ENCODE measurements around the gene GBX1.

Gene GBX1

DNA sequence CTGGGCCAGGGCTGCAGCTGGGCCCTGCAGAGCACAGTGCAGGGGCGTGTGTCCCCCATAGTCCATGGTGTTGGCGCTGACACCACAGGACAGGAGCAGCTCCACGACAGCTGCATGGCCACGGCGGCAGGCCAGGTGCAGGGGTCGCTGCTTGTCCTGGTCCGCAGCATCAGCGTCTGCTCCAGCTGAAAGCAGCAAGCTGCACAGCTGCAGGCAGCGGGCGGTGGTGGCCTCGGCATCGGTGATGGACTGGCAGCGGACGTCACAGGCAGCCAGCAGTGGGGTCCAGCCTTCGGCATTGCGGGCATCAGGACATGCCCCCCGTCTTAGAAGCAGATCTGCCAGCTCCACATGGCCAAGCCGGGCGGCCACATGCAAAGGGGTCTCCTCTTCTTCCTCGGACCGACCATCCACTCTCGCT, 13.5 kb upstream of the GBX1 start:
- no peak for ATAC-seq

GRCh38 chr7:151179946-151180345, 12.5 kb upstream of the GBX1 start:
- Mint-ChIP-seq H3K9me3 (no peaks in the 10 kb centered on the region), H3K27ac (no peak overlapping the region), H3K27me3 (peaks cover 70% of the 10 kb centered on the region), H3K4me1 (no peaks in the 10 kb centered on the region), H3K4me3 (no peak overlapping the region), H3K36me3 (no peaks in the 10 kb centered on the region)
- ATAC-seq = no peak

More for the DNA sequence above, 13.5 kb upstream of the GBX1 start:
- Mint-ChIP-seq H3K36me3 (no peaks in the 10 kb centered on the region), H3K27me3 (peaks cover 68% of the 10 kb centered on the region), H3K4me3 (no peak overlapping the region), H3K9me3 (no peaks in the 10 kb centered on the region), H3K4me1 (no peaks in the 10 kb centered on the region), H3K27ac (no peak overlapping the region)

- no peaks in the 10 kb centered on the region for H3K4me1 Mint-ChIP-seq
- H3K9me3 Mint-ChIP-seq = no peaks in the 10 kb centered on the region
- peaks cover 74% of the 10 kb centered on the region for H3K27me3 Mint-ChIP-seq
- H3K27ac Mint-ChIP-seq = no peak overlapping the region
- H3K4me3 Mint-ChIP-seq = no peak overlapping the region
- ATAC-seq = no peak
- no peaks in the 10 kb centered on the region for H3K36me3 Mint-ChIP-seq
Observed at GRCh38 chr7:151179287-151179860, 11.9 kb upstream of the GBX1 start.

DNA sequence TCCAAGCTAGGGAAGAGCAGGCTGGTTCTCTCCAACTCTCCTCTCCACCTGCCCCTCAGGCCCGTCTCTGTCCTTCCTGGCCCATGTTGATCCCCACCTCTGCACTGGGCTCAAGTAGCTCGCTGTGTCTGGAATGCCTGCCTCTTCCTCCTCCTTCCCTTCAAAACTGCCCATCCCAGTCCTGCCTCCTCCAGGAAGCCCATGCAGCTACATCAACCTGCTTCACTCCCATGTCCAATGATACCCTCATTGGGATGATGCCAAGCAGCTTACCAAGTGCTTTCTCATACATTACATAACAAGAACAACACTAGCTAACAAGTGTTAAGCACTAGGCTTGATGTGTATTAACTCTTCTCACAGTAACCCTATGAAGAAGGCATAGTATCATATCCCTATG, 11.3 kb upstream of the GBX1 start:
- Mint-ChIP-seq H3K36me3 (no peaks in the 10 kb centered on the region), H3K4me1 (no peaks in the 10 kb centered on the region), H3K27ac (no peak overlapping the region), H3K27me3 (peaks cover 73% of the 10 kb centered on the region), H3K9me3 (no peaks in the 10 kb centered on the region), H3K4me3 (no peak overlapping the region)
- no peak for ATAC-seq

- Mint-ChIP-seq H3K4me3 (no peak overlapping the region), H3K27me3 (peaks cover 75% of the 10 kb centered on the region), H3K4me1 (no peaks in the 10 kb centered on the region), H3K36me3 (no peaks in the 10 kb centered on the region), H3K27ac (no peak overlapping the region), H3K9me3 (no peaks in the 10 kb centered on the region)
- ATAC-seq = no peak
Observed at GRCh38 chr7:151178236-151178635, 10.7 kb upstream of the GBX1 start.

GRCh38 chr7:151177310-151177709, 9.8 kb upstream of the GBX1 start:
- ATAC-seq = no peak
- Mint-ChIP-seq H3K4me3 (no peak overlapping the region), H3K4me1 (peaks cover 7% of the 10 kb centered on the region), H3K9me3 (no peaks in the 10 kb centered on the region), H3K27me3 (peaks cover 82% of the 10 kb centered on the region), H3K36me3 (no peaks in the 10 kb centered on the region), H3K27ac (no peak overlapping the region)

DNA sequence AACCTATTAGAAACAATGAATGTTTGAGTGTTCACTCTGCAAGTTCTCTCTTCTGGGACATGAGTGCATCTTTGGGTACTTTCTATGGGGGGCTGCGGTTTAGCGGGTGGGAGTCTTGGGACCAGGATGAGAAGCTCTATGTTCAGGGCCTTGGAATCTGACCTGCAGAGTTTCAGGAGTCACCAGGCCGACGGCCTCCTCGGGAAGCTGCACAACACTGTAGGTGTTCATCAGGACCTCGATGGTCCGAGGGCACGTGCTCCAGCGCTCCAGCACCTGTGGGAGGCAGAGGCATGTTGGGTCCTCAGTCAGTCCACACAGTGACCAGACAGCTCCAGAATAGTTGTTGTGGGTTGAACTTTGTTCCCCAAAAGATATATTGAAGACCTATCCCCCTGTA, 8.9 kb upstream of the GBX1 start:
- Mint-ChIP-seq H3K27me3 (peaks cover 83% of the 10 kb centered on the region), H3K4me1 (peaks cover 8% of the 10 kb centered on the region), H3K27ac (no peak overlapping the region), H3K4me3 (no peak overlapping the region), H3K9me3 (no peaks in the 10 kb centered on the region), H3K36me3 (no peaks in the 10 kb centered on the region)
- ATAC-seq = no peak

GRCh38 chr7:151175793-151176311, 8.4 kb upstream of the GBX1 start:
- H3K36me3 Mint-ChIP-seq = no peaks in the 10 kb centered on the region
- H3K27ac Mint-ChIP-seq = no peak overlapping the region
- H3K4me3 Mint-ChIP-seq = no peak overlapping the region
- peaks cover 88% of the 10 kb centered on the region for H3K27me3 Mint-ChIP-seq
- ATAC-seq = no peak
- H3K9me3 Mint-ChIP-seq = no peaks in the 10 kb centered on the region
- H3K4me1 Mint-ChIP-seq = peaks cover 8% of the 10 kb centered on the region

GRCh38 chr7:151175047-151175792, 7.7 kb upstream of the GBX1 start:
- Mint-ChIP-seq H3K4me3 (no peak overlapping the region), H3K27me3 (peaks cover 90% of the 10 kb centered on the region), H3K9me3 (no peaks in the 10 kb centered on the region), H3K36me3 (no peaks in the 10 kb centered on the region), H3K4me1 (peaks cover 8% of the 10 kb centered on the region), H3K27ac (no peak overlapping the region)
- ATAC-seq = no peak

- H3K4me1 Mint-ChIP-seq = peaks cover 8% of the 10 kb centered on the region
- no peaks in the 10 kb centered on the region for H3K36me3 Mint-ChIP-seq
- H3K4me3 Mint-ChIP-seq = no peak overlapping the region
- peaks cover 94% of the 10 kb centered on the region for H3K27me3 Mint-ChIP-seq
- H3K9me3 Mint-ChIP-seq = no peaks in the 10 kb centered on the region
- H3K27ac Mint-ChIP-seq = no peak overlapping the region
- ATAC-seq = peak; percentile 18
Observed at GRCh38 chr7:151174246-151175046, 7.0 kb upstream of the GBX1 start.

DNA sequence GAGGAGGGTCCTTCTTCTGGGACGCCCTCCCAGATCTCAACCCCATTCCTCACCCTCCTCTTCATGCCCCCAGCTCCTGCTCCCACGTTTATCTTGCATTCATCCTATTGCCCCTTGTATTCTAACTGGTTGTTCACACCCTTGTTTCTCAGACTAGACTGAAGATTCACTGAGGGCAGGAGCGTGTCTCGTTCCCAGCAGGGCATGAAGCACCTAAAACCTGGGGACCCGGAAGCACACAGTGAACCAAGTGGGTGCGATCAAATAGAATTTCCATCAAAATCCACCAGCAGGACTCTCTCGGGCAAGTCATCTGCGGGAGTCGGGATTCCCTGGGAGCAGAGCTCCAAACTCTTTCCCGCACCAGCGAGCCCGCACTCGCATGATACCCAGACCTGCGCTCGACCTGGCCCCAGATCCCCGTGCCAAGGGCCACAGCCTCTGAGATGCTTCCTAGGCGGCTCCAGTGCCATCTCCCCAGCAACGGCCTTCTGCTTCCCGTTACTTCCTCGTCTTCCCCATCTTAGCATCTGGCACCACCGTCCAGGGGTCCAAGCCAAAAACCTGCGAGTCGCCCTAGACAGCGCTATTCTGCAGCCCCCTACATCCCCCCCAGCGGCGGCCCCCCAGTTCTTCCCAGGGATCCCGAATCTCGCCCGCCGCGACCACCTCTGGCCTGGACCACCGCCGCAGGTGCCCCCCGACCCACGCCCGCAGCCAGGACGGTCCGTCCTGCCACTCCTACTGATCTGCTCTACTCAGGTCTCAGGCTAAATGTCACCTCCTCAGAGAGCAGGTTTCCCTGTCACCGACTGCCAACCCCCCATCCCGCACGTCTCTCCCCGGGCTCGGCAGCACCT, 6.1 kb upstream of the GBX1 start:
- peaks cover 94% of the 10 kb centered on the region for H3K27me3 Mint-ChIP-seq
- H3K4me1 Mint-ChIP-seq = peaks cover 12% of the 10 kb centered on the region
- H3K4me3 Mint-ChIP-seq = no peak overlapping the region
- no peaks in the 10 kb centered on the region for H3K9me3 Mint-ChIP-seq
- peak; percentile 2 for ATAC-seq
- no peak overlapping the region for H3K27ac Mint-ChIP-seq
- no peaks in the 10 kb centered on the region for H3K36me3 Mint-ChIP-seq

- ATAC-seq = peak; percentile 65
- Mint-ChIP-seq H3K36me3 (no peaks in the 10 kb centered on the region), H3K27me3 (peaks cover 90% of the 10 kb centered on the region), H3K4me1 (peaks cover 17% of the 10 kb centered on the region), H3K4me3 (no peak overlapping the region), H3K27ac (no peak overlapping the region), H3K9me3 (no peaks in the 10 kb centered on the region)
Observed at GRCh38 chr7:151172273-151173141, 5.0 kb upstream of the GBX1 start.

- peaks cover 22% of the 10 kb centered on the region for H3K4me1 Mint-ChIP-seq
- no peaks in the 10 kb centered on the region for H3K36me3 Mint-ChIP-seq
- H3K27me3 Mint-ChIP-seq = peaks cover 54% of the 10 kb centered on the region
- H3K4me3 Mint-ChIP-seq = peak overlapping the region; percentile 75
- no peaks in the 10 kb centered on the region for H3K9me3 Mint-ChIP-seq
- no peak overlapping the region for H3K27ac Mint-ChIP-seq
- no peak for ATAC-seq
Observed at GRCh38 chr7:151168787-151169162, 1.3 kb upstream of the GBX1 start.

Data from stimulated activated memory B cell treated with anti-CD40 and anti-IgM and Interleukin-4, amounts not matched to agents 10 μg/mL and 1 μg/mL and 100 μg/mL, for 72 hours (primary cell).